Stimulated activated CD4-positive, alpha-beta T cell treated with anti-CD3 and anti-CD28 coated beads, Interleukin-2, amount 100 ng/mL, for 4 hours (primary cell): ENCODE measurements around the gene SMARCAD1.

Experiments used
- DNase-seq: peaks from one replicate; pipeline ENCODE4 v3.0.0-alpha.2; 2020; ENCODE audit warnings: low read depth

SMARCAD1 gene

GRCh38 chr4:94207469-94208224, at the start of gene SMARCAD1:
TSS of gene SMARCAD1 (plus strand) at chr4:94207865. CDS start at chr4:94208395, 530 bp downstream.
- DNase-seq, result peak; percentile 85

- no peak for DNase-seq
Measured at GRCh38 chr4:94158883-94159282, 48.8 kb upstream of the SMARCAD1 start.

GRCh38 chr4:94159790-94160189, 47.9 kb upstream of the SMARCAD1 start:
- no peak for DNase-seq

DNA sequence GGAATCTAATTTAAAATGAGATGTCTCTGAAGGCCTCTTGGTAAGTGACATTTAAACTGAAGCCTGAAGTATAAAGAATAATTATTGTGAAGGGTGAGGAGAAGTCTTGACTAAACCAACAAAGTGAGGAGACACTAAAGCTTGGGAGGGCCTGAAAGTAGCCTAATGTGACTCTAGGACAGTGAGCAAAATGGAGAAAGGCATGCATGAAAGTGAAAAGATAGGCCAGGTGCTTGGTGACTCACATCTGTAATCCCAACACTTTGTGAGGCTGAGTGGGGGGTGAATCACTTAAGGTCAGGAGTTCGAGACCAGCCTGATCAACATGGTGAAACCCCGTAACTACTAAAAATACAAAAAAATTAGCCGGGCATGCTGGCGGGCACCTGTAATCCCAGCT, 46.9 kb upstream of the SMARCAD1 start:
- DNase-seq, result no peak

DNA sequence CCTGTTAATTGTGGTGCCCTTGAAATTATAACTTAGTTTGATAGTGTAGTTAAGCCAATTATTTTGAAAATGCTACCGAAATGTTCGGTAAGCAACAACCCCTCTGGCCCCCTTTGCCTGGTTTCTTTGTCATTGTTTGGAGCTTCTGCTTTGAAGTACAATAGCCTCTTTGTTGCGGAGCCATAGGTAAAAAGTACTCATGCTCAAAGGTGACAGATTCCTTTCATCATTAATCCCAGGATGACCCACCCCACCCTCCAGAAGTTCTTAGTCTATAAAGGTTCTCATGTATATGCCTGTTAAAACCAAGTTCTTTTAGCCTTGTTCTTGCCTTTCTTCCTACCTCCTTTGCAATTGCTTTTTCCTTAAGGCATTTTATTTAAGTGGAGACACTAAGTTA, 42.4 kb upstream of the SMARCAD1 start:
- DNase-seq, result no peak

- DNase-seq, result no peak
Measured at GRCh38 chr4:94168321-94168720, 39.3 kb upstream of the SMARCAD1 start.

GRCh38 chr4:94169803-94170372, 37.8 kb upstream of the SMARCAD1 start:
- no peak for DNase-seq

- DNase-seq, result no peak
Measured at GRCh38 chr4:94171616-94172015, 36.0 kb upstream of the SMARCAD1 start.

GRCh38 chr4:94175553-94176261, 32.0 kb upstream of the SMARCAD1 start:
- DNase-seq, result no peak

DNA sequence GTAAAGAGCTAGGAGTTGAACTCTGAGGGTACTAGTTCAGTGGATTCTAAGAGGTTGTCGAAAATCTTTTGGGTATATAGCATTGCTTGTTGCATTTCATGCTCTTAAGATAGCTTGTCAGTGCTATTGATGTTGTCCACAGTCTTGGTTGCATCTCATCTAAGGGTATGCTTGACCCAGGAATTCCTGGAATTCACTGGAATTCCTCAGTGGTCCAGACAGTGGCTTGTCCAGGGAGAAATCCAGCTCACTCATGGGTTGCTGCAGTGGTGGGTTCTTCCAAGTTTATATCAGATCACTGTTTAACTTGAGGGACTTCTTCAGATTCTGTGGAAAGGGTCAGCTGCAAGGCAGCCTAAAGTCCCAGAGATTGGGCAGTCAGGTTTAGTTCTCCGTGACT, 29.8 kb upstream of the SMARCAD1 start:
- no peak for DNase-seq

DNA sequence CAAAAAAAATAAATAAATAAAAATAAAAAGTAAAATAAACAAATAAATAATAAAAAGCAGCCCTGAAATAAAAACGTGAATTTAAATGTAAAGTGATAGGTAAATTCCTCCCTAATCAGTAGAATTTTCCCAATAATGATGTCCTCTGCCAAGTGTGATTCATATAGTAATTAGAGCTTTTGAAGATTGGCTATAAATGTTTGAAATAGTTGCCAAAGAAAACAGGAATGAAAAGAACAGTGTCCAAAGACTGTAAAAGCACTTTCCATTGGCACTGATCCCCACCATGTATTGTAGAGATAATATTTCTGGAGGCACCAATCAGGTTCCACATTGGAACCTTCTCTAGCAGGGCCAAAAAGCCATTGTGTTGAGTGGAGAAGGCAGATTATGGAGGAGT, 25.9 kb upstream of the SMARCAD1 start:
- no peak for DNase-seq

- DNase-seq, result no peak
Measured at GRCh38 chr4:94202769-94203168, 4.9 kb upstream of the SMARCAD1 start.

GRCh38 chr4:94208266-94208665, 601 bp downstream of the SMARCAD1 start:
- no peak for DNase-seq

- DNase-seq, result no peak
Measured at GRCh38 chr4:94208918-94209317, 1.3 kb downstream of the SMARCAD1 start.

GRCh38 chr4:94211861-94212260, 4.2 kb downstream of the SMARCAD1 start:
- no peak for DNase-seq

DNA sequence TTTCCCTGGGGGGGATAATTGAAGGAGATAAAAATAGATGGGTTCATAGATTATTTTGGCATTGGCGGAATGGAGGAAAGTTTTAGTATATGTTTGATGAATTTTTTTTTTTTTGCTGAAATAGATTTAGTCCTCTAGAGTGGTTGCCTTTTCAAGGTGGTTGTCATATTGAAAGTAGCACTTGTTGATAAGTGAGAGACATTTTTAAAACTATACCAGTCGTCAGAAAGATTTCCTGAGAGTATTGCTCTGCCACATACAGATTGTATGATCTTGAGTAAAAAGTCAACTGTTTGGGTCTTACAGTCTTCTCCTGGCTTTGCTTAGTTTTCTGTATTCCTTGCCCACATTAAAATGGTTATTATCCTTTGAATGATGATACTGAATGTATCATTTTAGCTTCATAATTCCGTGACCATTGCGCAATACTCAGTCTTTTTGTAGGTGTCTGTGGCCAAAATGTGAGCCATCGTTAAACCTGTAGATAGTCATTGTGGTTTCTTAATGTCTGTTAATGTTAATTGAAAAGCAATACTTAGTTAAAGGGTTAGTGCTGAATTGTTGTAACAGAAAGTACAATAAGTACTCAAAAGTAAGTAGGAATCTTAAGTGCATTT, 7.1 kb downstream of the SMARCAD1 start:
- DNase-seq, result no peak

GRCh38 chr4:94216394-94216793, 8.7 kb downstream of the SMARCAD1 start:
- DNase-seq, result no peak

GRCh38 chr4:94219402-94219801, 11.7 kb downstream of the SMARCAD1 start:
- DNase-seq, result no peak

- DNase-seq, result no peak
Measured at GRCh38 chr4:94221916-94222315, 14.3 kb downstream of the SMARCAD1 start.

- DNase-seq, result no peak
Measured at GRCh38 chr4:94225449-94225848, 17.8 kb downstream of the SMARCAD1 start.

GRCh38 chr4:94226763-94227162, 19.1 kb downstream of the SMARCAD1 start:
- no peak for DNase-seq

GRCh38 chr4:94228493-94229216, 21.0 kb downstream of the SMARCAD1 start:
- DNase-seq, result no peak
